Tibial nerve (tissue), 3 donors: Measurements from ENCODE around the gene SCCPDH.

Experiments
- POLR2A ChIP-seq, 2 donors: fragments of 450-650 bp; IDR thresholded peaks; one replicate each; pipeline ENCODE4 v1.6.1; 2017; ENCODE audit warnings: antibody characterized with exemption in 2 of 2, mild to moderate bottlenecking in 2 of 2, moderate library complexity in 2 of 2
- TF ChIP-seq, protein P1 (sequence below), 5 experiments: fragments of 200-600 bp in 3 of 5; fragments of 450-650 bp in 2 of 5; sonication (generic) in 3 of 5; IDR thresholded peaks; one replicate each; pipeline ENCODE4 v1.5.1; 2016 to 2019; ENCODE audit warnings: antibody characterized with exemption in 5 of 5, mild to moderate bottlenecking in 3 of 5, moderate library complexity in 2 of 5

DNA sequence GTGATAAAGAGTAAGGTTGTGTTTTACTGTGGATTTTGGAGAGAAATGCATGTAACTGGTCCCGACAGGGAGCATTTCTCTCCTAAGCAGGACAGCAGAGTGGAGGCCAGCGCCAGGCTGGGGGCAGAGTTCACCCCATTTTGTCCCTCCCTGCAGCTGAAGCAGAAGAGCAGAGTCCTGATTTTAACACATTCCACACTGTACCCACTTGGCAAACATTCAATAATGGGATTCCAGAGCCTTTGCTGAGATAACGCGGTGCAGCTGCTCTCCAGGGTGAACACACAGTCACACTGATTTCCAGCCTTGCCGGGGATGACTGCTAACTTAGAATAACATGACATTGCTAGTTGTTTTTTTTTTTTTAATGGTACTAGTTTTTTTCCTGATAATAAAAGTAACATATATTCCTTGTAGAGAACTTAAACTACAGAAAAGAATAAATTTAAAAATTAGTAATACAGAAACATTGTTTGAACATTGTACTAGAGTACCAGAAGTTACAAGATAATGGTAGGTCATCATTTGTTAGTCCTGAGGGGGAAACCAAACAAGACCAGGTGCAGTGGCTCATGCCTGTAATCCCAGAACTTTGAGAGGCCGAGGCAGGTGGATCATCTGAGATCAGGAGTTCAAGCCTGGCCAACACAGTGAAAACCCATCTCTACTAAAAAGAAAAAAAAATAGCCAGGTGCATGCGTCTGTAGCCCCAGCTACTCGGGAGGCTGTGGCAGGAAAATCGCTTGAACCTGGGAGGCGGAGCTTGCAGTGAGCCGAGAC, 77.2 kb downstream of the SCCPDH start:
- TF ChIP-seq, protein P1, sequence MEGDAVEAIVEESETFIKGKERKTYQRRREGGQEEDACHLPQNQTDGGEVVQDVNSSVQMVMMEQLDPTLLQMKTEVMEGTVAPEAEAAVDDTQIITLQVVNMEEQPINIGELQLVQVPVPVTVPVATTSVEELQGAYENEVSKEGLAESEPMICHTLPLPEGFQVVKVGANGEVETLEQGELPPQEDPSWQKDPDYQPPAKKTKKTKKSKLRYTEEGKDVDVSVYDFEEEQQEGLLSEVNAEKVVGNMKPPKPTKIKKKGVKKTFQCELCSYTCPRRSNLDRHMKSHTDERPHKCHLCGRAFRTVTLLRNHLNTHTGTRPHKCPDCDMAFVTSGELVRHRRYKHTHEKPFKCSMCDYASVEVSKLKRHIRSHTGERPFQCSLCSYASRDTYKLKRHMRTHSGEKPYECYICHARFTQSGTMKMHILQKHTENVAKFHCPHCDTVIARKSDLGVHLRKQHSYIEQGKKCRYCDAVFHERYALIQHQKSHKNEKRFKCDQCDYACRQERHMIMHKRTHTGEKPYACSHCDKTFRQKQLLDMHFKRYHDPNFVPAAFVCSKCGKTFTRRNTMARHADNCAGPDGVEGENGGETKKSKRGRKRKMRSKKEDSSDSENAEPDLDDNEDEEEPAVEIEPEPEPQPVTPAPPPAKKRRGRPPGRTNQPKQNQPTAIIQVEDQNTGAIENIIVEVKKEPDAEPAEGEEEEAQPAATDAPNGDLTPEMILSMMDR (IDR thresholded peaks at IDR 0.05) = no peak
- no peak for TF ChIP-seq POLR2A (IDR thresholded peaks at IDR 0.05)
